AML-193 (cell line): ENCODE measurements around the gene DOK6.

Experiments
- DNase-seq, 2 experiments: peaks; one replicate each; lab custom pipeline; 2025; lab: John Stamatoyannopoulos, UW

Gene DOK6

DNA sequence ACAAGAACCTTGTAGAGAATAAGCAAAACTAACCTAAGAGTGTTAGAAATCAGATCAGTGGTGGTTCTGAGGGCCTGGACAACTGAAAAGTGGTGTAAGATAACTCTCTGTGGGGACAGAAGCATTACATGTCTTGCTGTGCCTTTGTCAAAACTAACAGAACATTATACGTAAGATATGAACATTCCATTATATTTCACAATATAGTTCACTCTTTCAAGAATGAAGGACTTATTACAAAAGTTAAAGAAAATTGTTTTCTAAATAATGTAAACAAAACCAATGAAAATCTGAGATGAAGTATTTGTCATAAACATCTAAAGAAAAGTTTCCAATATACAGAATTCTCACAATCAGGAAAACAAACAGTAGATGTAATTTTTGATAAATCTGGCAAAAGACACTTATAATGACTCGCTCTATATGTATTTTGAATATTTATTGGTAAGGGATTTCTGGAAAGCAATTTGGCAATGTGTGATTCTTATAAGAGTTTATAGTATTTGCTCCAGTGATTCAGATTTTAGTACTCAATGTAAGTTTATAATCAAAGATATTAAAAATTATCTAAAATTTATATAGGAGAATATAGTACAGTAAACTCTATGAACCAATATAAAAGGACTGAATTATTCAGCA lies 288.6 kb downstream of the DOK6 start:
- no peak for DNase-seq

DNA sequence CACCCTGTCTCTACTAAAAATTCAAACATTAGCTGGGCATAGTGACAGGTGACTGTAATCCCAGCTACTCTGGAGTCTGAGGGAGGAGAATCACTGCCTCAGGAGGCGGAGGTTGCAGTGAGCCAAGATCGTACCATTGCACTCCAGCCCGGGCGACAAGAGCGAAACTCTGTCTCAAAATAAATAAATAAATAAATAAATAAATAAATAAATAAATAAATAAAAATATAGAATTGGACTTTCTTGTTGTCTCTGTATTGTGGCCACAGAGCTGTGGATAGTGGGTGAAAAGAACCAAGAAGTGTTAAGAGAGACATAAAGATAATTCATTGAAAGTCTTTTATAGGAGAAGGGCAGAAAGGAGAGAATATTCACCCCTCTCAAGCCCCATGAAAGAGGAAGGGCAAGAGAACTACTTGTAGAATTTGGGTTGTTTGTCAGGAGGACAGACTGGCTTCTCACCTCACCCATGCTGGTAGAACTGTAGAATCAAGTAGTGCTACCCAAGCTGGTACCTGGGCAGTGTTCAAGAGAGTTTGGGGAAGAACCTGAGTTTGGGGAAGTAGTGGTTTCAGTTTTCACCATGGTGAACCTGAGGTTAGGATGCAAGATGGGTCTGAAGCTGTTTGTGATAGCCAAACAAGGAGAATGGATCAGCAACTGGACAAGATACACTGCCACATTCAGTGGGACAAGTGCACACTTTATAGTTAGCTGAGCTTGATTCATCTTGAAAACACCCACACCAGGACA lies 290.5 kb downstream of the DOK6 start:
- no peak for DNase-seq

GRCh38 chr18:69697069-69697468 lies 296.4 kb downstream of the DOK6 start:
- no peak for DNase-seq

DNA sequence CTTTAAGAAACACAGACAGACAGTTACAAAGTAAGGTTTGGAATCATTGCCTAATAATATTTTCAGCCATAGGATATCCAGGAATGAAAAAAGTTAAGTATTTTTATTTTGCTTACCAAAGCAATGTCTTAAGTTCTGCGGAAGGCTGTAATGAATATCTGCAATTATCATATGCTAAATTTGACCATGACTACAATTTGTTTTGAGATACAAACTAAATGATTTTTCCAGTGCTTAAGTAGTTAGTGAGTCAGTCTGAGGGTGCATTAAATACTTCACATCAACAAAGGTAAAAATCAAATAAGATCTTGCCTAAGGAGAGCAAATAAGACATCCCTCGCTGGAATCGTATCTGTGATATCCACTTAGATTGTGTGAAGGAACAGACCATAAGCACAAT lies 297.0 kb downstream of the DOK6 start:
- no peak for DNase-seq

GRCh38 chr18:69701305-69701704 lies 300.6 kb downstream of the DOK6 start:
- no peak for DNase-seq

DNA sequence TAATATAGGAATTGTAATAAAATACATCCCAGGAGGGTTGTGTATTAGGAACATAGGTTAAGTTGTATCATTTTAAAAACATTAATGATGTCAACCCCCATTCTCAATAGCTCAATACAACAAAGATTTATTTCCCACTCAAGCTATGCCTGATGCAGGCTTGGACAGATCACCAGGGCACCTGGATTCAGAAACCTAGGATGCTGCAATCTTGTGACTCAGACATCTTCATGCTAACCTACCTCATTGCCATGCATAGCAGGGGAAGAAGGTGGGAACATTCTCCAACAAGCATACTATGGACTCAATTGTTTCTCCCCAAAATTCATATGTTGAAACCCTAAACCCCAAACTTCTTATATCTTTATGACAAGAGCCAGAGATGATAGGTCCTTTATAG lies 302.8 kb downstream of the DOK6 start:
- DNase-seq = no peak

- DNase-seq = no peak
These were observed 305.3 kb downstream of the DOK6 start for GRCh38 chr18:69705987-69706386.

GRCh38 chr18:69708844-69709243 lies 308.2 kb downstream of the DOK6 start:
- no peak for DNase-seq

DNA sequence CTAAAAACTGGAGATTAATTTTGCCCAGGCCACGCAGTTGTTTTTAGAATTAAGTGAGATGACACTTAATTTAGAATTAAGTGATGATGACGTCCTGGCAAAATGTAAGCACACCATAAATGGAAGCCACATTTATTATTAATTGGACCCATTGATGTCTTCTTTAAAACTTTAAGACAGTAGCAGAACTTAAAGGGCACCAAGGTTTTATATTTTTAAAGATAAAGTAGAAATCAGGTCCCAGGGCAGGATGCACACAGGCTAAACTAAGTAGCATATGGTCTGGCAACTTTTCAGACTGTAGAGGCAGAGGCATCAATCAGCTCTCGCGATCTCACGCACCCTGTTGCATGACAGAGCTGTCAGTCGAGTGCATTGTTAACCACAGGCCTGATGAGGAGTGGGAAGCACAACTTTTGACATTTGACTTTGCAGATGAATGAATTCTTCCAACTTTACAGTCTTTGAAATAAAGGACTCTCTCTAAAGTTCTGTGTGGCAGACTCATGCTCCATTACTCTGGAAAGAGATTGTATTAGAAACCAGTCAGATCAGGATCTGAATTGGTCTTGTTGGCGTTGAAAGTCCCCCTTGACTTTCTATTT lies 314.6 kb downstream of the DOK6 start:
- no peak for DNase-seq

- no peak for DNase-seq
These were observed 316.9 kb downstream of the DOK6 start for GRCh38 chr18:69717586-69717985.

GRCh38 chr18:69718912-69719547 lies 318.3 kb downstream of the DOK6 start:
- no peak for DNase-seq

DNA sequence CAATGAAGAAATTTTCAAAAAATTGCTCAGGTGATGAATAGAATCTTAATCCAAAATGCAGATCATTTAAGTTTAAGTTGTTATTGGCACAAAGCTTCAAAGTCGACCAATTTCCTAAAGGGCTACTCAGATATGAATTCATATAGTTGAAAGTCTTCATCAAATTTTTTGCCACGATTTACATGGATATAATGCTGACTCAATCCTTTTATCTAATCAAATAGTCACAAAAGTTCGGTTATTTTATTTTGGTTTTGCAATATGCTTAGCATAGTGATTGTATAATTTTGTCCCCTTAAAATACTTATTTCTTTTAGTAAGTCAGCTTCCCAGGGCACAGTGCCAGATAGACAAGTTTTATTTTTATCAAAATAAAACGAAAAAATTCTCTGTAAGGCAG lies 319.7 kb downstream of the DOK6 start:
- DNase-seq = no peak

DNA sequence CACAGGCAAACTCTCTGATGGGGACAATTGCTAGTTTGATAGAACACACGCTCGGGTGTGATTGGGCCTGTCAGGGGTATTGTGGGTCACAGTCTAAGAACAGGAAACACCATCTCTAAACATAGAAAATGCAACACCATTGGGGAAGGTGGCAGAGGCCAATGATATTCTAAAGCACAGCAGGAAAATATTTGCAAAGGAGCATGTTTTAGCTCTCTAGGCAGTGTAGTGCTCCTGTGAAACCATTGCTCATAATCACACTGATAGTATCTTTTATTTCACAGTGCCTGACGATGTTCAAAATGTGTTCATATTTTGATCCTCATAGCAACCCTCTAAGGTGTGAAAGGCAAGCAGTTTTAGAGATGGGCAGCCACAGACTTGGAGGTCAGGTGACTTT lies 322.7 kb downstream of the DOK6 start:
- DNase-seq = no peak

GRCh38 chr18:69725009-69725408 lies 324.3 kb downstream of the DOK6 start:
- DNase-seq = no peak

DNA sequence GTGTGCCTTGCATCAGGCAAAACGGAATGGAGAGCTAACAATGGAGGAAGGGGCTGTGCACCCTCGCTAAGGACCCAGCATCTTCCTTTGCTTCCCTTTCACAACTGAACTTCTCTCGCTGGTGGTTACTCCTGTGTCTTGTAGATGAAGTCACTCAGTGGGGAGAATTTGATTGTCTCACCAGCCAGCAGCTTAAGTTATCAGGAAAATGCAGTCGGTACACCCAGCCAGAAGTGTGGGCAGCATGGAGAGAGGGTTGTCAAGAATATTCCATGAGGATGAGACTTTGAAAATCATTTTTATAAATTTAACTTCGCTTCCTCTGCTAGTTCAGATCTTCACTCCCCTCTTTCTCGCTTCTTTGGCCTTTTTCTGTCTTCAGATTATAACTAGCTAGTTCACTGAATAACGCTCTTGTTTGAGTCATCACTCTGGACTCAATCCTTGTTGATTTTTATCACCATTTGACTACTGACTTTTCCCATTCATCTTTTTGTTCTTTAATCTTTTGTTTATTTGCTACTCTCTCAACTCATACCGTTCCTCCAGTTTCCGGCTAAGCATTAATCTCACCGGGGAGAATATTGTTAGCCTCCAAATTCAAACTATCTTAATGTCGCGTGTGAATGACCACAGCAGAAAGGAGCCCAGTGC lies 325.3 kb downstream of the DOK6 start:
- DNase-seq = no peak

DNA sequence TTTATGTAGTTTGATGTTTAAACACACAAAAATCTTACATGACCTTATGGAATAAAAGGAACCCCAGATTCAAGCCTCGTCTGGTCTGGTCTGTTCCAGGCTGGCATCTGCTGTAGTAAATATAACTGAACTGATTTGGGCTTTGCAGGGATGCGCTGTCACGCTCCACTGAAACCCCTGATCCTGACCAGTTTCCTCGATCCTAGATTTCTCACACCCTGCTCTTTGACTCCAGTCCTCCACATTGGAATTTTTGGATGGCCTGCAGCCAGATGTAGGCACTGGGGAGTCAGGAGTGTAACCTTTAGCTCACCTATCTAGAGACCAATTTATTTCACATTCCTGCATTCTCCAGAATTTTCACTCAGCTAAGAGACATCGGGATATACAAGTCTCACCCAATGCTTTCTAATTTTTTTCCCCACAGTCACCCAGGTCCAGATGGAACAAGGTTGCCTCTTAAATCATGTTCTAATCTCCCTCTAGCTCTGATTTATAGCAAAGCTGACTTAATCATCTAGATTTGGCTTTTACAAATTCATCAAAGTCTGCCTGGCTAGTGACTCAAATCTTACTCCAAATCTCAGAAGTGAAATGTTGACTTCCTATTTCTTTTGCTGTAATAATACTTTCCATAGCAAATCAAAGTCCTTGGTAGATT lies 327.4 kb downstream of the DOK6 start:
- DNase-seq = no peak

- no peak for DNase-seq
These were observed 330.0 kb downstream of the DOK6 start for GRCh38 chr18:69730664-69731063.

DNA sequence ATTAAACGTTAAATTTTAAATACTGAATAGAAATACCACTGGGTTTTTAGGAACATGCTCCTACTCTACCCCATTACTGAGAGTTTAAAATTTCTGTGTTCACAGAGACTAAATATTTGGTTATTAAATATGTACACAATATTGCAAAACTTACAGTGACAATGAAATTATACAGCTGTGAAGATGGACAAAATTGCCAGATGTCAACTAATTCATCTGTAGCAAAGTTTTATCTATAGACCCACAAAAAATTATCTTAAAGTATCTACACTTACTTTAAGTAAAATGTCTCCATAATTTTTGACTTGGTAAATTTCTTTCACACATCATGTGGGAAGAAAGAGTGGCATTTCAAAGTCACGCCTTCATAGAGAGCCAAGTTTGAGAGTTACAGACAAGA lies 333.8 kb downstream of the DOK6 start:
- DNase-seq = no peak

GRCh38 chr18:69736730-69737129 lies 336.0 kb downstream of the DOK6 start:
- no peak for DNase-seq

GRCh38 chr18:69737851-69738250 lies 337.2 kb downstream of the DOK6 start:
- no peak for DNase-seq

DNA sequence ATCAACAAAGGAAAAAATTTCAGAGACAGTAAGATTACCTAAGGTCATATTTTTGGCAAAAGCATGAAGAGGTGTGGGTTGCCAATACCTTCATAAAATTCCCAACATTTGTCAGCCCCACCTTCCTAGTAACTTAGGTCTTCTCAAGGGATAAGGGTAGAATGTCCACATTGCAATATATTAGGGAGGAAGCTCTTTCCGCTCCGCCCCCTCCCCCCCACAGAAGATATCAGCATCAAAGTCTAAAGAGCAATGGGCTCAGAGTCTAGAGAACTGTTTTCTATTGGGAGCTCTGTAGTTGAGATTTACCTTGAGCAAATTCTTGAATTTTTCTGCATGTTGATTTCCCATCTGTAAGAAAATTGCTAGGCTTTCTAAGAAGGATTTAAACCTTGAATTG lies 346.7 kb downstream of the DOK6 start:
- no peak for DNase-seq
